Thoracic aorta (tissue), 2 donors: Measurements from ENCODE around the gene SNED1. TPM values are rescaled to one million over a fixed set of nuclear protein-coding genes. Genes with fewer than 3 reads are reported as not detected.

Source experiments
- ATAC-seq: fragments of 150-250 bp; one replicate; pipeline ENCODE4 v1.8.0; 2017; ENCODE audit warnings: low read depth; ENCODE audit not compliant: insufficient number of reproducible peaks, low FRiP score
- DNase-seq: peaks from one replicate; pipeline ENCODE4 v3.0.0-alpha.2; 2020; ENCODE audit warnings: low spot score
- H3K27ac ChIP-seq, 2 donors: fragments of 200-600 bp; sonication (generic); 1 replicate in 1 of 2; 2 replicates in 1 of 2; pipeline ENCODE4 v1.5.1; 2016; ENCODE audit warnings: mild to moderate bottlenecking in 2 of 2, moderate library complexity in 2 of 2
- H3K27me3 ChIP-seq: fragments of 200-600 bp; sonication (generic); replicated peaks from 2 replicates; pipeline ENCODE4 v1.6.0; 2016; ENCODE audit warnings: mild to moderate bottlenecking; ENCODE audit not compliant: insufficient read depth
- H3K36me3 ChIP-seq: fragments of 200-600 bp; sonication (generic); one replicate; pipeline ENCODE4 v1.5.1; 2016
- H3K4me1 ChIP-seq, 2 donors: fragments of 200-600 bp; sonication (generic); 1 replicate in 1 of 2; 2 replicates in 1 of 2; pipeline versions ENCODE4 v1.5.1 to v1.6.0; 2016; ENCODE audit warnings: low read depth in 2 of 2, mild to moderate bottlenecking in 1 of 2; ENCODE audit not compliant: control insufficient read depth in 1 of 2
- H3K4me3 ChIP-seq: fragments of 200-600 bp; sonication (generic); 2 replicates; pipeline ENCODE4 v1.5.1; 2016; ENCODE audit warnings: mild to moderate bottlenecking
- H3K9me3 ChIP-seq: fragments of 200-600 bp; sonication (generic); 2 replicates; pipeline ENCODE4 v1.5.1; 2016
- CTCF ChIP-seq: fragments of 200-600 bp; sonication (generic); IDR thresholded peaks from one replicate; pipeline ENCODE4 v1.5.1; 2019; ENCODE audit warnings: antibody characterized with exemption
- total RNA-seq, 2 donors: library from RNA; depleted of rRNA; stranded (reverse); fragments of >200 nt; gene quantifications; one replicate each; pipeline versions ENCODE4 v1.1.0 to v1.2.3, GENCODE V29; 2016

The SNED1 gene
- total RNA-seq, 2 donors from 2014 or later: 133 to 206 TPM

DNA sequence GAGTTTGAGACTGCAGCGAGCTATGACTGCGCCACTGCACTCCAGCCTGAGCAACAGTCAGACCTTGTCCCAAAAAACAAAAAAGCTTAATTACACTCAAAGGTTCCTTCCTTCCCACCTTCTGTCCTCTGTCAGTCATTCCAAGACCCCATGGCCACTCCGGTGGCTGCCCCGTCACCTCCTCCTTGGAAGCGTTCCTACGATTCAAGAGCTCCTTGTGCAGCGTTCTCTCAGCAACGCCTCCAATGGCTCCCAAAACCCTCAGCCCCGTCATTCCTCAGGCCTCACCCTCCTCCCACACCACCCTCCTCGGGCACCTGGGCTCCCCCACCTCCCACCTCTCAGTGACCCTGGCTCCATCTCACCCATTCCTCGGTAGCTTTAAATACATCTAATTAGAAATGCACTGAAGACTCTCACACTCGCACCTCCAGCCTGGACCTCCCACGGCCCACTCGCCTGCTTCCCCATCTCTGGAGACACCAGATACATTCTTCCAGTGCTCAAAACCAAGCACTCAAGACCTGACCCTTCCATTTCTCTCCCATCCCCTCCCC is 142.9 kb downstream of the SNED1 start:
- Histone ChIP-seq H3K4me3 (no peak overlapping the region), H3K9me3 (no peaks in the 10 kb centered on the region), H3K27ac (no peak overlapping the region), H3K4me1 (no peaks in the 10 kb centered on the region), H3K27me3 (no peaks in the 10 kb centered on the region), H3K36me3 (no peaks in the 10 kb centered on the region)
- DNase-seq (no peak), ATAC-seq (no peak)
- TF ChIP-seq CTCF: no peak

DNA sequence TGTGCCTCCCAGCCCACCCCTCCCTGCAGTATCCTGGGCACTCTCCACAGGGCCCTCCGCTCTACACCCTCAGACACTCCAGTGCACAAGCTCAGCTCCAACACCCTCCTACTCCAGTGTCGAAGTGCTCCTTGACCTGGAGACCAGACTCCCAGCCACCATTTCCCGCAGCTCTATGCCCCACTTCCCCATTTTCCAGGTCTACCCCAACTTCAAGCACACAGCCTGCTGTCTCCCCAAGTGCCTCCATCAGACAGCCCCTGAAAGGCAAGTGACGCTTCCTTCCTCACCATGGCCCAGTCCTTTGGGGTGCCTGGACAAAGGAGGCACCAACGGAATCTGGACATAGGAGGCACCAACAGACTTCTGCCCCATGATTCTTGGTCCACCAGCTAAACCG is 143.6 kb downstream of the SNED1 start:
- H3K36me3 ChIP-seq: no peaks in the 10 kb centered on the region
- no peaks in the 10 kb centered on the region for H3K27me3 ChIP-seq
- H3K27ac ChIP-seq: no peak overlapping the region
- H3K4me3 ChIP-seq: no peak overlapping the region
- no peaks in the 10 kb centered on the region for H3K9me3 ChIP-seq
- no peaks in the 10 kb centered on the region for H3K4me1 ChIP-seq
- no peak for TF ChIP-seq CTCF
- DNase-seq (no peak), ATAC-seq (no peak)

GRCh38 chr2:241142593-241142992 is 144.2 kb downstream of the SNED1 start:
- Histone ChIP-seq H3K27me3 (no peaks in the 10 kb centered on the region), H3K36me3 (no peaks in the 10 kb centered on the region), H3K4me3 (no peak overlapping the region), H3K4me1 (no peaks in the 10 kb centered on the region), H3K27ac (no peak overlapping the region), H3K9me3 (no peaks in the 10 kb centered on the region)
- DNase-seq (no peak), ATAC-seq (no peak)
- TF ChIP-seq CTCF: no peak

Other genes starting within 250 kb of the SNED1 start
- gene KIF1A, start 178.4 kb upstream of the SNED1 start, total RNA-seq: under 1 TPM in 1 of 2 donors, not detected in 1; 0.92 TPM
- not detected for gene AGXT, start 129.8 kb upstream of the SNED1 start, total RNA-seq
- not detected for gene MAB21L4, start 102.5 kb upstream of the SNED1 start, total RNA-seq
- not detected for gene CROCC2, start 92.3 kb upstream of the SNED1 start, total RNA-seq
- 10 to 100 TPM; 24.6 to 39.4 TPM for gene MTERF4, start 103.7 kb downstream of the SNED1 start, total RNA-seq
- gene PASK, start 150.9 kb downstream of the SNED1 start, total RNA-seq: 1 to 10 TPM; 3.1 to 3.5 TPM
- gene PPP1R7, start 151.8 kb downstream of the SNED1 start, total RNA-seq: 10 to 100 TPM; 28.9 to 40.3 TPM
- 1 to 10 TPM in 1 of 2 donors, under 1 TPM in 1; 0.27 to 1.2 TPM for gene ANO7, start 190.1 kb downstream of the SNED1 start, total RNA-seq